ENCODE results near the gene NME9. TPM values are rescaled to one million over a fixed set of nuclear protein-coding genes. Genes with fewer than 3 reads are reported as not detected.

The NME9 gene
- total RNA-seq, 4 donors from 2014 or later, result 0.38 TPM; not detected in 3

DNA sequence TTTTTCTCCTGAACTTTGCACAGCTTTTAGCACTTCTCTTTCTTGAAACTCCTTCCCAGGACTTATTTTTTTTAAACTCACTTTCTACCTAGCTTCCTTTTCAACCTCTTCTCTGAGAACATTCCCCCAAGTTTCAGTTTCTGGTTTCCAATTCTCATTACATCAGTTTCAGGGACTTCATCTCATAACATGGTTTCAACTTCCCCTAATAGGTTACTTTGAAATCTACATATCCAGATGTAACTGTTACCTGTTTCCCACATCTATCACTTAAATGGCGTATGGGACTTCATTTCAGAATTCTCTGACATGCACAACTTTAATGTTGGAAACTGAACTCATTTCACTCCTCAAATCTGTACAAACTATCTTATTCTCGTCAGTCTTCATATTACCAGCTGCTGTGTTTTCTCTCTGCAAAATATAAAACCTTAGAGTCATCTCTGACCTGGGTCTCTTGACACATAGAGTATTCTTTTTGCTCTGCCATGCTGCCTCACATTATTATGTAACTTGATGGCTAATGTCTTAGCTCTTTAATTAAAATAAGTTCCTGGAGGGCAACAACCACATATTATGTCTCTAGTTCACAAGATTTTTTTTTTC is 58.4 kb downstream of the NME9 start:
- no peak for DNase-seq (ENCODE audit: low spot score in 2 of 2)
- Histone ChIP-seq H3K27ac (no peak overlapping the region), H3K9me3 (no peaks in the 10 kb centered on the region), H3K27me3 (no peaks in the 10 kb centered on the region), H3K36me3 (peaks cover 83% of the 10 kb centered on the region), H3K4me1 (no peaks in the 10 kb centered on the region), H3K4me3 (no peak overlapping the region)
- TF ChIP-seq POLR2A (IDR thresholded peaks at IDR 0.05) (no peak), CTCF (IDR thresholded peaks at IDR 0.05) (no peak), POLR2AphosphoS5 (IDR thresholded peaks at IDR 0.05) (no peak), EP300 (IDR thresholded peaks at IDR 0.05) (no peak)
- WGBS, result 96% methylated on average over 2 of the region's 2 CpGs

DNA sequence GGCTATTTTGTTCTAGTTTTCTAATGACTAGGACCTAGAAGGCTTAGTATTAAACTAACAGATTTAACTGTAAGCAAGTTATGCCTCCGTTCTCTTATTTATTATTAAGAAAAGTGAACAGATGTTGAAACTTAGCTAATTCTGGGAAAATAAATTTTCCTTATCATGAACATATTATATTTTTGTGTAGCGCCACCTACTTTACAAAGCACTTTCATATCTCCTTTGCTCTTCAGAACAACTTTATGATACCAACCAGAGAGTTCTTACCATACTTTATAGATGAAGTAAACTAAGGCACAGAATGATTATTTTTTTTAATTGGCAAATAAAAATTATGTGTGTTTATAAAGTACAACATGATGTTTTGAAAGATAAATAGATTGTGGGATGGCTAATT is 59.4 kb downstream of the NME9 start:
- no peak for DNase-seq (ENCODE audit: low spot score in 2 of 2)
- TF ChIP-seq POLR2A (IDR thresholded peaks at IDR 0.05), result no peak
- TF ChIP-seq CTCF (IDR thresholded peaks at IDR 0.05), result no peak
- TF ChIP-seq EP300 (IDR thresholded peaks at IDR 0.05), result no peak
- no peak for TF ChIP-seq POLR2AphosphoS5 (IDR thresholded peaks at IDR 0.05)
- WGBS, result 93% methylated on average over 2 of the region's 2 CpGs
- Histone ChIP-seq H3K4me1 (no peaks in the 10 kb centered on the region), H3K4me3 (no peak overlapping the region), H3K9me3 (no peaks in the 10 kb centered on the region), H3K27me3 (no peaks in the 10 kb centered on the region), H3K36me3 (peaks cover 83% of the 10 kb centered on the region), H3K27ac (no peak overlapping the region)

- TF ChIP-seq EP300 (IDR thresholded peaks at IDR 0.05) (no peak), POLR2AphosphoS5 (IDR thresholded peaks at IDR 0.05) (no peak), POLR2A (IDR thresholded peaks at IDR 0.05) (no peak), CTCF (IDR thresholded peaks at IDR 0.05) (no peak)
- WGBS, result 98% methylated on average over 3 of the region's 3 CpGs
- DNase-seq (ENCODE audit: low spot score in 2 of 2), result no peak
- no peaks in the 10 kb centered on the region for H3K9me3 ChIP-seq
- no peaks in the 10 kb centered on the region for H3K4me1 ChIP-seq
- H3K36me3 ChIP-seq, result peaks cover 69% of the 10 kb centered on the region
- no peaks in the 10 kb centered on the region for H3K27me3 ChIP-seq
- H3K27ac ChIP-seq, result no peak overlapping the region
- no peak overlapping the region for H3K4me3 ChIP-seq
Measured at GRCh38 chr3:138267083-138267482, 62.6 kb downstream of the NME9 start.

GRCh38 chr3:138265745-138266144 is 63.9 kb downstream of the NME9 start:
- Histone ChIP-seq H3K36me3 (peaks cover 57% of the 10 kb centered on the region), H3K27ac (no peak overlapping the region), H3K27me3 (no peaks in the 10 kb centered on the region), H3K4me3 (no peak overlapping the region), H3K9me3 (no peaks in the 10 kb centered on the region), H3K4me1 (no peaks in the 10 kb centered on the region)
- DNase-seq (ENCODE audit: low spot score in 2 of 2), result no peak
- WGBS, result 88% methylated on average over 1 of the region's 1 CpG
- TF ChIP-seq CTCF (IDR thresholded peaks at IDR 0.05) (no peak), POLR2AphosphoS5 (IDR thresholded peaks at IDR 0.05) (no peak), POLR2A (IDR thresholded peaks at IDR 0.05) (no peak), EP300 (IDR thresholded peaks at IDR 0.05) (no peak)

DNA sequence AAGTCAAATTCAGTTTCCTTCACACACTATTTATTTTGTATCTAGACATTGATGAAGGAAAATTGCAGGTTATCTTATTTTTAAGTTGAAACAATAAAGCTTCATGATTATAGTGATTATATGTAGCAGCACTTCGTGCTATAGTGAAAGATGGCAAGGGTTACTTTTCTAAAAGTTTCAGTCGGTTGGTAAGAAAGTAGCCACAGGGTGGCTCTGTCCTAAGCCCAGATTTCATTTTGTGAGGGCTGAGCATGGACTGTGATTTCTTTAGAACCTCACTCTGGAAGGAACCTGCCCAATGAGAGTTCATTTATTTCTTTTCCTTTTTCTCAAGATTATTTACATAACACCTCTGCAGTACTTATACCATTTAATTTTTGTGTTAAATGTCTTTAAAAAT is 66.5 kb downstream of the NME9 start:
- no peak for TF ChIP-seq POLR2A (IDR thresholded peaks at IDR 0.05)
- TF ChIP-seq EP300 (IDR thresholded peaks at IDR 0.05), result no peak
- no peak for TF ChIP-seq POLR2AphosphoS5 (IDR thresholded peaks at IDR 0.05)
- no peak for TF ChIP-seq CTCF (IDR thresholded peaks at IDR 0.05)
- Histone ChIP-seq H3K9me3 (no peaks in the 10 kb centered on the region), H3K27ac (no peak overlapping the region), H3K27me3 (no peaks in the 10 kb centered on the region), H3K4me1 (no peaks in the 10 kb centered on the region), H3K4me3 (no peak overlapping the region), H3K36me3 (peaks cover 50% of the 10 kb centered on the region)
- DNase-seq (ENCODE audit: low spot score in 2 of 2), result no peak
- 63% methylated on average over 2 of the region's 2 CpGs for WGBS

Measured in suprapubic skin (tissue), 4 donors.